MM.1S (cell line): Measurements from ENCODE around the gene OR9Q1.

Experiments used
- DNase-seq: peaks from one replicate; pipeline ENCODE4 v3.0.0-alpha.2; 2015
- H2AFZ ChIP-seq: fragments of 300-600 bp; sonication (generic); 2 replicates; pipeline ENCODE4 v1.6.0; 2016; ENCODE audit warnings: antibody characterized with exemption, low read length
- H3F3A ChIP-seq: fragments of 300-600 bp; sonication (generic); 2 replicates; pipeline ENCODE4 v1.6.1; 2016; ENCODE audit warnings: mild to moderate bottlenecking, antibody characterized with exemption, low read length, moderate library complexity, mixed read lengths; ENCODE audit not compliant: insufficient read depth
- H3K27ac ChIP-seq: fragments of 300-600 bp; sonication (generic); 2 replicates; pipeline ENCODE4 v1.5.1; 2016; ENCODE audit warnings: mild to moderate bottlenecking, low read length
- H3K27me3 ChIP-seq: fragments of 300-600 bp; sonication (generic); replicated peaks from 2 replicates; pipeline ENCODE4 v1.6.0; 2016; ENCODE audit warnings: low read length; ENCODE audit not compliant: insufficient read depth
- H3K36me3 ChIP-seq: fragments of 300-600 bp; sonication (generic); replicated peaks from 2 replicates; pipeline ENCODE4 v1.6.1; 2016; ENCODE audit warnings: mild to moderate bottlenecking, low read length, mixed read lengths; ENCODE audit not compliant: insufficient read depth
- H3K4me1 ChIP-seq: fragments of 300-600 bp; sonication (generic); 2 replicates; pipeline ENCODE4 v1.6.1; 2016; ENCODE audit warnings: low read length, mixed read lengths
- H3K4me2 ChIP-seq: fragments of 300-600 bp; sonication (generic); 2 replicates; pipeline ENCODE4 v1.6.0; 2016; ENCODE audit warnings: low read depth, low read length
- H3K4me3 ChIP-seq: fragments of 300-600 bp; sonication (generic); 2 replicates; pipeline ENCODE4 v1.5.1; 2016; ENCODE audit warnings: low read length, mixed read lengths
- H3K79me2 ChIP-seq: fragments of 300-600 bp; sonication (generic); 2 replicates; pipeline ENCODE4 v1.6.1; 2016; ENCODE audit warnings: mixed run types, low read length, mixed read lengths
- H3K9ac ChIP-seq: fragments of 300-600 bp; sonication (generic); 2 replicates; pipeline ENCODE4 v1.6.1; 2016; ENCODE audit warnings: low read length, mixed read lengths
- H3K9me2 ChIP-seq: fragments of 300-600 bp; sonication (generic); replicated peaks from 2 replicates; pipeline ENCODE4 v1.6.1; 2016; ENCODE audit warnings: mild to moderate bottlenecking, low read length, mixed read lengths; ENCODE audit not compliant: insufficient read depth
- H3K9me3 ChIP-seq: fragments of 300-600 bp; sonication (generic); replicated peaks from 2 replicates; pipeline ENCODE4 v1.6.1; 2016; ENCODE audit warnings: mild to moderate bottlenecking, low read length, mixed read lengths; ENCODE audit not compliant: insufficient read depth
- H4K20me1 ChIP-seq: fragments of 300-600 bp; sonication (generic); 2 replicates; pipeline ENCODE4 v1.6.1; 2016; ENCODE audit warnings: mild to moderate bottlenecking, low read length, moderate library complexity, mixed read lengths; ENCODE audit not compliant: insufficient read depth
- EZH2 ChIP-seq: fragments of 300-600 bp; sonication (generic); optimal IDR thresholded peaks from 2 replicates; pipeline ENCODE3; 2017; ENCODE audit warnings: low read depth, mild to moderate bottlenecking, antibody characterized with exemption, low read length, mixed read lengths
- EZH2phosphoT487 ChIP-seq: fragments of 300-600 bp; sonication (generic); IDR thresholded peaks from 2 replicates; pipeline ENCODE4 v1.6.1; 2018; ENCODE audit warnings: antibody characterized with exemption, low read length
- TF ChIP-seq, protein P1 (sequence below): fragments of 300-600 bp; sonication (generic); IDR thresholded peaks from 2 replicates; pipeline ENCODE4 v1.5.1; 2016; ENCODE audit warnings: antibody characterized with exemption, low read length, mixed read lengths

The OR9Q1 gene

DNA sequence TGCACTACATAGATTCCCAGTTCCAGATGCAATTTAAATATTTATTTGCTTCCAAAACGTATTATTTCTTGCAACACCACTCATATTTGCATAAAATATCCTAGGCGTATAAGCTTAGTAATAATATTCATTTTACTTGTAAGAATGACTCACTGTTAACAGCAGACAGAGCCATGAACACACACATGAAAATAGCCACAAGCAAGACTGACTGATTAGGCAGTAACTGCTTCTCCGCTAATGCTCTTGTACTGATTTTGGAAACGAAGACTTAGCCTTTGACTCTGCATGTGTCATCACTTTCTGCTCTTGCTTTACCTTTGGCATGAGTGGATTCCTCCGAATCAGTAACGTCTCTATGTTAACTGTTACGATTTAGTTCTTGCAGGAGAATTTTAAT is 199.0 kb downstream of the OR9Q1 start:
- H3K36me3 ChIP-seq = no peaks in the 10 kb centered on the region
- no peaks in the 10 kb centered on the region for H3K4me1 ChIP-seq
- H3K79me2 ChIP-seq = no peaks in the 10 kb centered on the region

DNA sequence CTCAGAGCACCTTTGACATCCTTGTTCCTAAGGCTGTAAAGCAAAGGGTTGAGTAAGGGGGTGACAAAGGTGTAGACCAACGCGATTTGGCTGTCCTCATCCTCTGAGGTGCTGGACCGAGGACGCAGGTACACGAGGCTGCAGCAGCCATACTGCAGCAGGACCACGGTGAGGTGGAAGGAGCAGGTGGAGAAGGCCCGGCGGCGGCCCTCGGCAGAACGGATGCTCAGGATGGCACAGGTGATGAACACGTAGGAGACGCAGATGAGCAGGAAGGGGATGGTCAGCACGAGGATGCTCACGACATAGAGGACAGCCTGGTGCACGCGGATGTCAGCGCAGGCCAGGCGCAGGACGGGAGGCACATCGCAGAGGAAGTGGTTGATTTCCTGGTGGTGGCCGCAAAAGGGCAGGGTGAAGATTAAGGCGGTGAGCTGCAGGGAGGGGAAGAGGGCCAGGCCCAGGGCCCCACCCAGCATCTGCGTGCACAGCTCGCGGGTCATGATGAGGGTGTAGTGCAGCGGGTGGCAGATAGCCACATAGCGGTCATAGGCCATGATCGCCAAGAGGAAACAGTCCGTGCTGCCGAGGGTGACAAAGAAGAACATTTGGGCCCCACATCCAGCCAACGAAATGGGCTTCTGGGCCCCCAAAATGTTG is 204.4 kb downstream of the OR9Q1 start:
- Histone ChIP-seq H3K4me1 (no peaks in the 10 kb centered on the region), H4K20me1 (no peaks in the 10 kb centered on the region), H3K4me3 (no peak overlapping the region), H3K27ac (no peak overlapping the region), H3K9me3 (no peaks in the 10 kb centered on the region), H3K9me2 (no peaks in the 10 kb centered on the region), H3F3A (no peaks in the 10 kb centered on the region), H3K79me2 (no peaks in the 10 kb centered on the region), H3K4me2 (no peak overlapping the region), H2AFZ (no peak overlapping the region), H3K9ac (no peak overlapping the region), H3K36me3 (no peaks in the 10 kb centered on the region), H3K27me3 (no peaks in the 10 kb centered on the region)
- no peak for DNase-seq
- TF ChIP-seq, protein P1, sequence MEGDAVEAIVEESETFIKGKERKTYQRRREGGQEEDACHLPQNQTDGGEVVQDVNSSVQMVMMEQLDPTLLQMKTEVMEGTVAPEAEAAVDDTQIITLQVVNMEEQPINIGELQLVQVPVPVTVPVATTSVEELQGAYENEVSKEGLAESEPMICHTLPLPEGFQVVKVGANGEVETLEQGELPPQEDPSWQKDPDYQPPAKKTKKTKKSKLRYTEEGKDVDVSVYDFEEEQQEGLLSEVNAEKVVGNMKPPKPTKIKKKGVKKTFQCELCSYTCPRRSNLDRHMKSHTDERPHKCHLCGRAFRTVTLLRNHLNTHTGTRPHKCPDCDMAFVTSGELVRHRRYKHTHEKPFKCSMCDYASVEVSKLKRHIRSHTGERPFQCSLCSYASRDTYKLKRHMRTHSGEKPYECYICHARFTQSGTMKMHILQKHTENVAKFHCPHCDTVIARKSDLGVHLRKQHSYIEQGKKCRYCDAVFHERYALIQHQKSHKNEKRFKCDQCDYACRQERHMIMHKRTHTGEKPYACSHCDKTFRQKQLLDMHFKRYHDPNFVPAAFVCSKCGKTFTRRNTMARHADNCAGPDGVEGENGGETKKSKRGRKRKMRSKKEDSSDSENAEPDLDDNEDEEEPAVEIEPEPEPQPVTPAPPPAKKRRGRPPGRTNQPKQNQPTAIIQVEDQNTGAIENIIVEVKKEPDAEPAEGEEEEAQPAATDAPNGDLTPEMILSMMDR = no peak
- no peak for TF ChIP-seq EZH2
- TF ChIP-seq EZH2phosphoT487 = no peak

More for the DNA sequence above, 199.0 kb downstream of the OR9Q1 start:
- Histone ChIP-seq H3K4me3 (no peak overlapping the region), H2AFZ (no peak overlapping the region), H4K20me1 (no peaks in the 10 kb centered on the region), H3K9me2 (no peaks in the 10 kb centered on the region), H3K27ac (no peak overlapping the region), H3K9me3 (no peaks in the 10 kb centered on the region), H3K27me3 (no peaks in the 10 kb centered on the region), H3K4me2 (no peak overlapping the region), H3K9ac (no peak overlapping the region), H3F3A (no peaks in the 10 kb centered on the region)
- TF ChIP-seq, protein P1 = no peak
- TF ChIP-seq EZH2 (no peak), EZH2phosphoT487 (no peak)
- DNase-seq = no peak
